ENCODE results near the gene KIFBP. TPM values are rescaled to one million over a fixed set of nuclear protein-coding genes. Genes with fewer than 3 reads are reported as not detected.

KIFBP gene, protein sequence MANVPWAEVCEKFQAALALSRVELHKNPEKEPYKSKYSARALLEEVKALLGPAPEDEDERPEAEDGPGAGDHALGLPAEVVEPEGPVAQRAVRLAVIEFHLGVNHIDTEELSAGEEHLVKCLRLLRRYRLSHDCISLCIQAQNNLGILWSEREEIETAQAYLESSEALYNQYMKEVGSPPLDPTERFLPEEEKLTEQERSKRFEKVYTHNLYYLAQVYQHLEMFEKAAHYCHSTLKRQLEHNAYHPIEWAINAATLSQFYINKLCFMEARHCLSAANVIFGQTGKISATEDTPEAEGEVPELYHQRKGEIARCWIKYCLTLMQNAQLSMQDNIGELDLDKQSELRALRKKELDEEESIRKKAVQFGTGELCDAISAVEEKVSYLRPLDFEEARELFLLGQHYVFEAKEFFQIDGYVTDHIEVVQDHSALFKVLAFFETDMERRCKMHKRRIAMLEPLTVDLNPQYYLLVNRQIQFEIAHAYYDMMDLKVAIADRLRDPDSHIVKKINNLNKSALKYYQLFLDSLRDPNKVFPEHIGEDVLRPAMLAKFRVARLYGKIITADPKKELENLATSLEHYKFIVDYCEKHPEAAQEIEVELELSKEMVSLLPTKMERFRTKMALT
- 40.0 and 41.7 TPM in 2 replicates for total RNA-seq

GRCh38 chr10:68988530-68989316 is at the start of gene KIFBP:
Gene KIFBP (plus strand): TSS chr10:68988803. CDS start chr10:68988833, 30 bp downstream.

DNA sequence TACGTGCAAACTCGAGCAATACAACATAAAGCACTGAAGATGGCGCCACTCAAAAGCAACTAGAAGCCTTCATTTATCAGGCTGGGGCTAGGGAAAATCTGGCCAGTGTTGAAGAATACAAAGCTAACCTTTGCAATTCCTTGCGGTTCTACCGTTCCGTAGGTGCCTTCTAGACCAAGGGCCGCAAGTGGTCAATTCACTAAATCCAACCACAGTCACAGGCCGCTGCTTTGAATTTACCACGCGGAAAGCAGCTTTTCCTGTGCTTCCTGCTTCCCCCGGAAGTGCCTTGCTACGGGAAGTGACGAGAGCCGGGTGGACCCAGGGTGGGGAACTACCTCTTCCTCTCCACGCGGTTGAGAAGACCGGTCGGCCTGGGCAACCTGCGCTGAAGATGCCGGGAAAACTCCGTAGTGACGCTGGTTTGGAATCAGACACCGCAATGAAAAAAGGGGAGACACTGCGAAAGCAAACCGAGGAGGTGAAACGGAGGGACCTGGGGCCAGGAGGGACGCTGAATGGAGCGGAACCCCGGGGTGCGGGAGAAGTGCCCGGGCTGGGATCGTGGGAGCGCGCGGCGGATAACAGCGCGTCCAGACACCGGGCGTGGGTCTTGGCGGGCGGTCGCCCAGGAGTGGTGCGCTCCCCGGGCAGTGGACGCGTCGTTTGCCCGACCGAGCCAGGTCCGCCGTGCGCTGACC is 32.6 kb upstream of the KIFBP start, which contains the start of gene DDX21:
DDX21 (plus strand) TSS at position 339 of the 701 bp plus-strand sequence; CDS start at position 395, 56 bp downstream.

Other genes starting within 250 kb of the KIFBP start
- gene STOX1, start 161.3 kb upstream of the KIFBP start, total RNA-seq, result under 0.01 and 0.15 TPM in 2 replicates
- gene DDX50, start 87.5 kb upstream of the KIFBP start, total RNA-seq, result 37.9 and 47.2 TPM in 2 replicates
- 56.0 and 64.7 TPM in 2 replicates for gene DDX21, start 32.6 kb upstream of the KIFBP start, total RNA-seq
- 110 TPM in 2 replicates for gene SRGN, start 99.3 kb downstream of the KIFBP start, total RNA-seq
- gene VPS26A, start 135.4 kb downstream of the KIFBP start, total RNA-seq, result 12.6 and 15.6 TPM in 2 replicates
- gene SUPV3L1, start 191.4 kb downstream of the KIFBP start, total RNA-seq, result 17.7 and 23.5 TPM in 2 replicates
- under 0.01 TPM in 1 of 2 replicates, not detected in the other for gene HKDC1, start 231.5 kb downstream of the KIFBP start, total RNA-seq

Data from bronchus fibroblast of lung (primary cell).